Measurements from ENCODE around the gene ATP10A. TPM values are rescaled to one million over a fixed set of nuclear protein-coding genes. Genes with fewer than 3 reads are reported as not detected.

The ATP10A gene
- total RNA-seq, 1 experiment from 2014 or later, result 0.02 TPM

DNA sequence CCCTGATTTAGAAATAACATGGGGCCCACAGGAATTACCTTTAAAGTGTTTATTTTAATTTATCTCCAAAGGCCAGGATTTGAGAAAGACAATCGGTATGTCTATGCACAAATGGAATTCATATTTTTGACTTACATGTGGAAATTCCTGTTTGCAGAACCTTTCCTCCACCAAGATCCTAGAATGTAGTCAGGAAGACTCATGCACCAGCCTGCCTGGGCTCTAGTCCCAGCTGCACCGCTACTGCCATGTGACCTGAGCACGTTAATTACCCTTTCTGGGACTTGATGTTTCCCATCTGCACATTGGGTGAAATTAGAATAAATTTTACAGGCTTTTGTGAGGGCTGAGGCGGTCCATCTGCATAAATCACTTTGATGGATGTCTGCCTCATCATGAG lies 194.2 kb downstream of the ATP10A start (continued):
- TF ChIP-seq CTCF (IDR thresholded peaks at IDR 0.05 in 2 of 3, conservative IDR thresholded peaks at IDR 0.05 in 1 of 3; ENCODE audit: borderline replicate concordance in 1 of 3, insufficient read depth in 1 of 3, low read depth in 2 of 3, low read length in 2 of 3), result no peak
- TF ChIP-seq MAX (IDR thresholded peaks at IDR 0.05), result no peak
- no peak for TF ChIP-seq CEBPB (IDR thresholded peaks at IDR 0.05; ENCODE audit: low read depth)
- TF ChIP-seq TCF7L2 (IDR thresholded peaks at IDR 0.05; ENCODE audit: borderline replicate concordance, extremely low read depth, insufficient read depth, insufficient read length), result no peak
- TF ChIP-seq YY1 (IDR thresholded peaks at IDR 0.05; ENCODE audit: extremely low read depth, insufficient replicate concordance, low read depth, low read length), result no peak

- Histone ChIP-seq H3K4me3 (replicated peaks in 1 of 2; ENCODE audit: low read depth in 1 of 2, low read length in 2 of 2) (no peak overlapping the region), H3K27me3 (ENCODE audit: insufficient read depth, low read length) (no peaks in the 10 kb centered on the region), H3K79me2 (ENCODE audit: insufficient read depth, low read length) (no peaks in the 10 kb centered on the region), H4K20me1 (ENCODE audit: insufficient read depth) (no peaks in the 10 kb centered on the region), H3K27ac (ENCODE audit: low read depth, low read length) (no peak overlapping the region), H3K36me3 (ENCODE audit: control insufficient read depth in 1 of 2, insufficient read depth in 2 of 2, low read length in 2 of 2) (no peaks in the 10 kb centered on the region), H2AFZ (ENCODE audit: low read depth, low read length, poor library complexity, severe bottlenecking) (no peak overlapping the region), H3K9ac (ENCODE audit: low read length) (no peak overlapping the region), H3K4me1 (ENCODE audit: control insufficient read depth in 1 of 2, insufficient read depth in 2 of 2, low read length in 2 of 2) (no peaks in the 10 kb centered on the region), H3K4me2 (ENCODE audit: low read length) (no peak overlapping the region), H3K9me3 (ENCODE audit: control insufficient read depth in 1 of 2, insufficient read depth in 1 of 2, low read depth in 1 of 2, low read length in 2 of 2) (peaks cover 0 to 44% of the 10 kb centered on the region in 2 experiments; a peak in 2 of 4 replicates), H3K9me2 (ENCODE audit: insufficient read depth) (no peaks in the 10 kb centered on the region)
- ChIA-PET RAD21 (ENCODE audit: low non-redundant PET in 1 of 2, low total read pairs in 2 of 2, uncharacterized antibody in 2 of 2, unreplicated experiment in 2 of 2) (no interaction called here), POLR2A (no interaction called here), CTCF (no interaction called here)
- ATAC-seq (no peak), DNase-seq (ENCODE audit: low read depth, low spot score) (no peak)
- BruUV-seq (replicated peaks), result no TSS peak
- intact Hi-C loops (cut with micrococcal nuclease), result no loop called here
- TF ChIP-seq ZBTB33 (IDR thresholded peaks at IDR 0.05; ENCODE audit: extremely low read depth, insufficient replicate concordance, low read length) (no peak), CTCF (IDR thresholded peaks at IDR 0.05 in 2 of 3, conservative IDR thresholded peaks at IDR 0.05 in 1 of 3; ENCODE audit: borderline replicate concordance in 1 of 3, insufficient read depth in 1 of 3, low read depth in 2 of 3, low read length in 2 of 3) (no peak), SIN3A (IDR thresholded peaks at IDR 0.05; ENCODE audit: low read depth) (no peak)
Observed at GRCh38 chr15:25668236-25668795, 194.8 kb downstream of the ATP10A start.
